MM.1S (cell line): ENCODE data around the gene KXD1.

Experiments used
- DNase-seq: peaks from one replicate; pipeline ENCODE4 v3.0.0-alpha.2; 2015
- H2AFZ ChIP-seq: fragments of 300-600 bp; sonication (generic); 2 replicates; pipeline ENCODE4 v1.6.0; 2016; ENCODE audit warnings: antibody characterized with exemption, low read length
- H3F3A ChIP-seq: fragments of 300-600 bp; sonication (generic); 2 replicates; pipeline ENCODE4 v1.6.1; 2016; ENCODE audit warnings: mild to moderate bottlenecking, antibody characterized with exemption, low read length, moderate library complexity, mixed read lengths; ENCODE audit not compliant: insufficient read depth
- H3K27ac ChIP-seq: fragments of 300-600 bp; sonication (generic); 2 replicates; pipeline ENCODE4 v1.5.1; 2016; ENCODE audit warnings: mild to moderate bottlenecking, low read length
- H3K27me3 ChIP-seq: fragments of 300-600 bp; sonication (generic); replicated peaks from 2 replicates; pipeline ENCODE4 v1.6.0; 2016; ENCODE audit warnings: low read length; ENCODE audit not compliant: insufficient read depth
- H3K36me3 ChIP-seq: fragments of 300-600 bp; sonication (generic); replicated peaks from 2 replicates; pipeline ENCODE4 v1.6.1; 2016; ENCODE audit warnings: mild to moderate bottlenecking, low read length, mixed read lengths; ENCODE audit not compliant: insufficient read depth
- H3K4me1 ChIP-seq: fragments of 300-600 bp; sonication (generic); 2 replicates; pipeline ENCODE4 v1.6.1; 2016; ENCODE audit warnings: low read length, mixed read lengths
- H3K4me2 ChIP-seq: fragments of 300-600 bp; sonication (generic); 2 replicates; pipeline ENCODE4 v1.6.0; 2016; ENCODE audit warnings: low read depth, low read length
- H3K4me3 ChIP-seq: fragments of 300-600 bp; sonication (generic); 2 replicates; pipeline ENCODE4 v1.5.1; 2016; ENCODE audit warnings: low read length, mixed read lengths
- H3K79me2 ChIP-seq: fragments of 300-600 bp; sonication (generic); 2 replicates; pipeline ENCODE4 v1.6.1; 2016; ENCODE audit warnings: mixed run types, low read length, mixed read lengths
- H3K9ac ChIP-seq: fragments of 300-600 bp; sonication (generic); 2 replicates; pipeline ENCODE4 v1.6.1; 2016; ENCODE audit warnings: low read length, mixed read lengths
- H3K9me2 ChIP-seq: fragments of 300-600 bp; sonication (generic); replicated peaks from 2 replicates; pipeline ENCODE4 v1.6.1; 2016; ENCODE audit warnings: mild to moderate bottlenecking, low read length, mixed read lengths; ENCODE audit not compliant: insufficient read depth
- H3K9me3 ChIP-seq: fragments of 300-600 bp; sonication (generic); replicated peaks from 2 replicates; pipeline ENCODE4 v1.6.1; 2016; ENCODE audit warnings: mild to moderate bottlenecking, low read length, mixed read lengths; ENCODE audit not compliant: insufficient read depth
- H4K20me1 ChIP-seq: fragments of 300-600 bp; sonication (generic); 2 replicates; pipeline ENCODE4 v1.6.1; 2016; ENCODE audit warnings: mild to moderate bottlenecking, low read length, moderate library complexity, mixed read lengths; ENCODE audit not compliant: insufficient read depth
- CTCF ChIP-seq: fragments of 300-600 bp; sonication (generic); IDR thresholded peaks from 2 replicates; pipeline ENCODE4 v1.5.1; 2016; ENCODE audit warnings: antibody characterized with exemption, low read length, mixed read lengths
- EZH2 ChIP-seq: fragments of 300-600 bp; sonication (generic); optimal IDR thresholded peaks from 2 replicates; pipeline ENCODE3; 2017; ENCODE audit warnings: low read depth, mild to moderate bottlenecking, antibody characterized with exemption, low read length, mixed read lengths
- EZH2phosphoT487 ChIP-seq: fragments of 300-600 bp; sonication (generic); IDR thresholded peaks from 2 replicates; pipeline ENCODE4 v1.6.1; 2018; ENCODE audit warnings: antibody characterized with exemption, low read length

Gene KXD1

GRCh38 chr19:18593367-18594095 lies 35.9 kb downstream of the KXD1 start:
- Histone ChIP-seq H3K36me3 (0 out of 2 replicates have a peak, but pooled peaks cover 7% of the 10 kb centered on the region), H3K9me3 (no peaks in the 10 kb centered on the region), H3K4me3 (no peak overlapping the region; the same call in 1 of the 2 replicates), H3K79me2 (peaks cover 16% of the 10 kb centered on the region), H3K4me1 (peaks cover 5% of the 10 kb centered on the region), H2AFZ (no peak overlapping the region), H3K9ac (no peak overlapping the region), H3K9me2 (no peaks in the 10 kb centered on the region), H3K27ac (no peak overlapping the region), H3K27me3 (peaks cover 16% of the 10 kb centered on the region), H3F3A (peaks cover 17% of the 10 kb centered on the region), H3K4me2 (peak overlapping the region; percentile 99; the same call in 1 of the 2 replicates), H4K20me1 (no peaks in the 10 kb centered on the region)
- no peak for DNase-seq
- TF ChIP-seq EZH2phosphoT487 = no peak
- no peak for TF ChIP-seq EZH2
- TF ChIP-seq CTCF = no peak

- H3K79me2 ChIP-seq = peaks cover 16% of the 10 kb centered on the region
- H4K20me1 ChIP-seq = no peaks in the 10 kb centered on the region
- peaks cover 10% of the 10 kb centered on the region for H3F3A ChIP-seq
- peak; percentile 83 for DNase-seq
- peak overlapping the region; percentile 65 for H2AFZ ChIP-seq
- peaks cover 23% of the 10 kb centered on the region for H3K27me3 ChIP-seq
- H3K4me1 ChIP-seq = peaks cover 5% of the 10 kb centered on the region
- peak overlapping the region; percentile 38; the same call in 1 of the 2 replicates for H3K9ac ChIP-seq
- TF ChIP-seq EZH2phosphoT487 = no peak
- peak; percentile 67 for TF ChIP-seq CTCF
- H3K9me2 ChIP-seq = no peaks in the 10 kb centered on the region
- H3K27ac ChIP-seq = no peak overlapping the region
- H3K4me2 ChIP-seq = peak overlapping the region; percentile 99
- no peaks in the 10 kb centered on the region for H3K9me3 ChIP-seq
- H3K4me3 ChIP-seq = peak overlapping the region; percentile 55
- 0 out of 2 replicates have a peak, but pooled peaks cover 7% of the 10 kb centered on the region for H3K36me3 ChIP-seq
Measured at GRCh38 chr19:18594096-18594823, 36.6 kb downstream of the KXD1 start.

- Histone ChIP-seq H3K9me2 (no peaks in the 10 kb centered on the region), H2AFZ (peak overlapping the region; percentile 65; the same call in 1 of the 2 replicates), H3K4me3 (peak overlapping the region; percentile 55), H3K9me3 (no peaks in the 10 kb centered on the region), H3F3A (peaks cover 4% of the 10 kb centered on the region), H3K4me2 (peak overlapping the region; percentile 99), H3K9ac (peak overlapping the region; percentile 38; the same call in 1 of the 2 replicates), H4K20me1 (no peaks in the 10 kb centered on the region), H3K27me3 (peaks cover 30% of the 10 kb centered on the region), H3K79me2 (peaks cover 11% of the 10 kb centered on the region), H3K27ac (no peak overlapping the region), H3K4me1 (peaks cover under 1% of the 10 kb centered on the region), H3K36me3 (0 out of 2 replicates have a peak, but pooled peaks cover 7% of the 10 kb centered on the region)
- TF ChIP-seq EZH2 (no peak), EZH2phosphoT487 (no peak), CTCF (no peak)
- no peak for DNase-seq
Measured at GRCh38 chr19:18594824-18595373, 37.2 kb downstream of the KXD1 start.
